HG03175 (cell line): Measurements from ENCODE around the gene IMMP2L.

ENCODE experiments used
- ATAC-seq: cut with Tn5 transposase; IDR thresholded peaks from one replicate; pipeline ENCODE4 v1.9.1; 2021; ENCODE audit warnings: mild to moderate bottlenecking, moderate library complexity; ENCODE audit not compliant: unreplicated experiment

IMMP2L gene

GRCh38 chr7:111051832-111052231 lies 510.5 kb downstream of the IMMP2L start:
- no peak for ATAC-seq

GRCh38 chr7:111050875-111051416 lies 511.3 kb downstream of the IMMP2L start:
- ATAC-seq = no peak

GRCh38 chr7:111049971-111050680 lies 512.2 kb downstream of the IMMP2L start:
- ATAC-seq = no peak

DNA sequence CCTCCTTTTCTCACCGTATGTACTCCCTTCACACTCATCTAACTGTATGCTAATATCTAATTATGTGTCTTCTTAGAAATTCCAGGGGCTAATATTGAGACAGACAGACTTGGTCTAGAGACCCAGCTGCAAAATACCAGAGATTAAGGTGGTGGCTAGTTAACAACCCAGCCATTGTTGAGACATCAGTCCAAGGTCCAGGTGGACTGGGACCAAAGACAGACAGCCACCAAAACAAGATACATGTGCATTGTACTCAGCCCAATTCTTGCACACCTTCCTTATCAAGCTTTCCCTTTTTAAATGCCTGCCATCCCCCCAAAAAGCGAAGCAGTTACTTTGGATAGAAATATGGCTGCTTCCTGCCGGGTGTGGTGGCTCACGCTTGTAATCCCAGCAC lies 514.7 kb downstream of the IMMP2L start:
- ATAC-seq = no peak

DNA sequence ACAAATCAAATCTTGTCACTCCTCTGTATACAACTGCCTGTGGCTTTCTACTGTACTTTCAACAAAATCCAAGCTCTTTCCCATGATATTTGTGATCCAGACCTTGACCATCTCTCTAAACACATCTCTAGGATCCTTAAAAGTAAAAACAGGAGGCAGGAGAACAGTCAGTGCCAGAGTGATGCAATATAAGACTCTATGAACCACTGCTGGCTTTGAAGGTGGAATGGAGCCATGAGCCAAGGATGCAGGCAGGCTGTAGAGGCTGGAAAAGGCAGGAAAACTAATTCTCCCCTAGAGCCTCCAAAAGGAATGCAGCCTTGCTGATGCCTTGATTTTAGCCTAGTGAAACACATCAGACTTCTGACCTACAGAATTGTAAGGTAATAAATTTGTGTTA lies 516.8 kb downstream of the IMMP2L start:
- no peak for ATAC-seq

DNA sequence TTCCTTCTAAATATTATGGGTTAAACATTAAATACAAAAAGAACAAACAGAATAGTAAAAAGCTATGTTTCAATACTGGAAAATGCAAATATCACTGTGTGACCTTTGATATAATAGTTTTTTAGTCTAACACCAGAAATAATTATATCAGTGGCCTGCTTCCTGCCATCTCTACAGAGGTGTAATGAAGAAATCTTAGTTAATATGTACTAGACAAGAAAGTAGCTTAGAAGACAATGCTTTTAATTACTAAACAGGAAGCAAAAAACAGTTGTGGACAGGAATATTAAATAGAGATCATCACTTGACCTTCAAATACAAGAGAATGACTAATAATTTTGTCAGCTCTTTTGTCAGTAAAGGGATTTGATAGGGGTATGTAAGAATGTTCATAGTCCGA lies 518.7 kb downstream of the IMMP2L start:
- ATAC-seq = peak; percentile 98

- no peak for ATAC-seq
Measured at GRCh38 chr7:111042842-111043241, 519.5 kb downstream of the IMMP2L start.

GRCh38 chr7:111041577-111041976 lies 520.7 kb downstream of the IMMP2L start:
- no peak for ATAC-seq

GRCh38 chr7:111038185-111038584 lies 524.1 kb downstream of the IMMP2L start:
- ATAC-seq = peak; percentile 43

GRCh38 chr7:111031916-111032315 lies 530.4 kb downstream of the IMMP2L start:
- no peak for ATAC-seq

DNA sequence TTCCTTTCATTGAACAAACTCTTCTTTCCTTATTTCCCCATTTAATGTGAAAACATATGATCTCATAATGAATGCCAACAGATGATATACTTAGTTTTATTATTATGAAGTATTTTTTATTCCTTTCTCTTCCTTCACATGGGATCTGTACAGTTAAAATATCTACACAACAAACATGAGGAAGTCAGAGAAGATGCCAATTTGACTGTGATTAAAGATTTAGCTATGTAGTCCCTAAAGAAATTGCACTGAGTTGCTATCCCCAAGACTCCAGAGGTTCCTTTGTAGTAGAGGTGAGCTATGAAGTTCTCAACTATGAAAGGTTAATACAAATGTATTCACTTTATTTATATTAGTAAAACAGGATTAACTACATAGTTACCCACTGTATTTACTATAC lies 532.0 kb downstream of the IMMP2L start:
- ATAC-seq = no peak

DNA sequence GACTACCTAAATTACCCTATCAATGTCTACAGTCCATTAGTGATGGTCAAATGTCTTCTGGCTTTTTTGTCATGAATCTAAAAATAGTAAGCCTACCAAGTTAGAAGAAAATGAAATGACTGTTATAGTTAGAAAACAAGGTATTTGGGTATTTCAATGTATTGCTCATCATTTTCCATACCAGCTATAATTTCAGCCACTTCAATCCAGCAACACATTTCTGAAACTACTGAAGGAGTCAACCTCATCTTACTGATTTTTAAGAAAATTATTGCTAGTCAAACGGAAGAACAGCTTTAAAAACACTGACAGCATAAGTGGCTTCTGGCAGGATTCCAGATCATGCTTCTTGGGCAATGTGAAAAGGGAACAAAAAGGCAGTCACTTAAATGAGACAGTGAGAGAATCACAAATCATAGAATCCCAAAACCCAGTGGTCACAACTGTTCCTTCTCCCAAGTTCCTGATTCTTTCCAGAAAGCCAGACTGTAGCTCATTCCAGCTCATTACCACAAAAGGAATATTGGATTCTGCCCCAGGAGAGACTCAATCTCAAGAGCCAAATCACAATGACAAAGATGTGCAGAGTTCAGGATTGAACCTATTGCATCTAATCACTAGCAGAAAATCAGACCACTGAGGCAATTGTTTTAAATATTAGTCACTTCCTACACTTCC lies 532.6 kb downstream of the IMMP2L start:
- peak; percentile 66 for ATAC-seq

DNA sequence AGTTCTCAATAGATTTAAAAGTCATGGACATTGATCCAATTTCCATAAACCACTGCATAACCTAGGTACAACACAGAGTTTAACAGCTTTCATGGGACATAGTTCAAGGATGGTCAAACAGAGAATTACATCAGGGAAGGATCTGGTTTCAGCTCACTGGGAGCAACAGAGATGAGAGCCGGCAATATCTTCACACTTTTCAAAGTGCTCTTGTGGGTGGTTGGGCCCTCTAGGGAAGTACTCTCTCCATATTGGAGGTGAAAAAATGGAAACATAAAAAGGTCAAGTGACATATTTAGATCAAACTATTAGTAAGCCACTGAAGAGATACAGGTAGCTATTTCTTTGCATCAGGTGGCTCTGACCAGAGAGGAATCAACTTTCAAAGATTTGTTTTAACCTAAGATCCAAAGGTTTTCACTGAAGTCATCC lies 533.1 kb downstream of the IMMP2L start:
- ATAC-seq = peak; percentile 17

- ATAC-seq = no peak
Measured at GRCh38 chr7:111027396-111027795, 534.9 kb downstream of the IMMP2L start.

DNA sequence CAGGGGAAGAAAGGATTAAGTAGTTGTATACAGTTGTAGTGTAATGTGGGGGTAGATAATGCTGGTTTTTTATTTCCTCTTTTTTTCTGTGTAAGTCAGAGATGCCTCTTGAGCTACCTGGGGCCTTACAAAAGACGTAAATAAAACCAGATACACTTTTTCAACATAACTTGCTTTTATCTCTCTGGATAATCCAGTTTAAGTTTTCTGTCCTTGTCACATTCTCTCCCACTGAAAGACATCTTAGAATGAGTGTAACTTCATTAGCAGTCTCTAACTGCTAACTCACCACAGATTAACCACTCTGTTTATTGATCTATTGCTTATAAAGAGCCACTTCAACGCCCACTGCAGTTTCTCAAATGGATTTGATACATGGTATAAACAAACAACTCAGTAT lies 535.5 kb downstream of the IMMP2L start:
- ATAC-seq = no peak

GRCh38 chr7:111026343-111026742 lies 535.9 kb downstream of the IMMP2L start:
- ATAC-seq = no peak

GRCh38 chr7:111025006-111025405 lies 537.3 kb downstream of the IMMP2L start:
- peak; percentile 59 for ATAC-seq

GRCh38 chr7:111018960-111019736 lies 543.1 kb downstream of the IMMP2L start:
- no peak for ATAC-seq

DNA sequence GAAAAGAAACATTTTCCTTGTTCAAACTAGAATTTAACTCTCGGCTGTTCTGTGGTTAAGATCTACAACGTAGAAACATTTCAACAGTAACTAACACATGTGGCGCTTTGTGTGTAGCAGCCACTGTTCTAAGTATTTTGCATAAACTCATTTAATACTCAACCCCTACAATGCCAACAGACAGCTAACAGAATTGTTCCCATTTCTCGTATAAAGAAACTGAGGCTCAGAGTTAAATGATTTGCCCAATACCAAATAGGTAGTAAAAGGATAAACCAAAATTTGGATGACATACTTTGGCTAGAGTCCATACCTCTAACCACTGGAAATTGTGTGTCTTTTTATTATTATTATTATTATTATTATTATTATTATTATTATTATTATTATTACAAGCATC lies 543.8 kb downstream of the IMMP2L start:
- ATAC-seq = no peak

DNA sequence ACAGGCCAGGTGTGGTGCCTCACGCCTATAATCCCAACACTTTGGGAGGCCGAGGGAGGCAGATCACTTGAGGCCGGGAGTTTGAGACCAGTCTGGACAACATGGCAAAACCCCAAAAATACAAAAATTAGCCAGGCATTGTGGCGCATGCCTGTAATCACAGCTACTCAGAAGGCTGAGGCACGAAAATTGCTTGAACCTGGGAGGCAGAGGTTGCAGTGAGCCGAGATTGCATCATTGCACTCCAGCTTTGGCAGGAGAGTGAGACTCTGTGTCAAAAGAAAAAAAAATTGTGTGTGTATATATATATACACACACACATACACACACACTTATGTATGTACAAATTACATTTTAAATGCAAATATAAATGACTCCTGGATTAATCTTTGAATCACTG lies 548.2 kb downstream of the IMMP2L start:
- ATAC-seq = no peak
